ENCODE results near the gene ROM1. TPM values are rescaled to one million over a fixed set of nuclear protein-coding genes. Genes with fewer than 3 reads are reported as not detected.

The ROM1 gene
- total RNA-seq, 2 donors from 2014 or later = 1.8 to 4.0 TPM

GRCh38 chr11:62573592-62574362 is 39.3 kb upstream of the ROM1 start, which contains the start of gene EEF1G:
Gene EEF1G (minus strand): TSS chr11:62573891. CDS start chr11:62573842, 49 bp downstream.
- WGBS, 2 donors = 1% methylated on average over 42 to 46 of the region's 46 CpGs
- H3K36me3 ChIP-seq (replicated peaks in 1 of 2; ENCODE audit: insufficient read depth in 1 of 2, low read depth in 2 of 2) = peaks cover 3 to 20% of the 10 kb centered on the region in 2 donors

DNA sequence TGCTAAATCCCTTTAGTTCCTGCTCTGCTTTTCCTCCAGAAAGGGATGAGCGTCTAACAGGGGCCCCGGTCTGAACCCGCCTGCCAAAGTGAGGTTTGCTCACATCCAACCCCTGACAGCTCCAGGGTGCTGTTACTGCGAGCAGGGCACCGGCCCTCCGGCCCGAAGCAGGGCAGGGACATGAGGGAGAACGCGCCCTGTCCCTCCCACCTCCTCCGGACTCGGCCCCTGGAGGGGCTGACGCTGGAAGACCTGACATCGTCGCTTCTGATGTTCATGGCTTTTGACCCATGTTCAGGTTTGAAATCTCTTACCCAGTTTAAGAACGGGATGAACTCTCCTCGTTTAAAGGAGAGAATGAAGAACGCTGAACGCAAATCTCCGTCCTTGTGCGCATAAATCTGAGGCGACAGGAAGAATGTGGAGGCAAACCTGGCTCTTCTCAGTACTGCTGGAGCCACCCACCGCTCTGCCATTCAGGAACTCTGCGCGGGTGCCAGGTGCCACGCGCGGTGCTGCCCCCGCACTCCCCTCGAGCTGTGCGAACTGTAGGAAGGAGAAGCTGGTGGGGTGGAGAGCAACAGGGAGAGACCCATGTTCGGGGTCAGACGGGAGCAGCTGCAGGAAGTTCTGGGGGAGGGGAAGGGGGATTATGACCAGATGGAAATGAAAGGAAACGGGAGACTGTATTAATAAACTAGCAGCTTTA is 38.5 kb upstream of the ROM1 start:
- peaks cover 44% of the 10 kb centered on the region for H3K4me1 ChIP-seq
- H3K9me3 ChIP-seq = no peaks in the 10 kb centered on the region
- peak overlapping the region in 1 of 2 donors; percentile 46 for H3K4me3 ChIP-seq
- 1% methylated on average over 13 to 33 of the region's 33 CpGs for WGBS, 2 donors
- TF ChIP-seq, protein P1, sequence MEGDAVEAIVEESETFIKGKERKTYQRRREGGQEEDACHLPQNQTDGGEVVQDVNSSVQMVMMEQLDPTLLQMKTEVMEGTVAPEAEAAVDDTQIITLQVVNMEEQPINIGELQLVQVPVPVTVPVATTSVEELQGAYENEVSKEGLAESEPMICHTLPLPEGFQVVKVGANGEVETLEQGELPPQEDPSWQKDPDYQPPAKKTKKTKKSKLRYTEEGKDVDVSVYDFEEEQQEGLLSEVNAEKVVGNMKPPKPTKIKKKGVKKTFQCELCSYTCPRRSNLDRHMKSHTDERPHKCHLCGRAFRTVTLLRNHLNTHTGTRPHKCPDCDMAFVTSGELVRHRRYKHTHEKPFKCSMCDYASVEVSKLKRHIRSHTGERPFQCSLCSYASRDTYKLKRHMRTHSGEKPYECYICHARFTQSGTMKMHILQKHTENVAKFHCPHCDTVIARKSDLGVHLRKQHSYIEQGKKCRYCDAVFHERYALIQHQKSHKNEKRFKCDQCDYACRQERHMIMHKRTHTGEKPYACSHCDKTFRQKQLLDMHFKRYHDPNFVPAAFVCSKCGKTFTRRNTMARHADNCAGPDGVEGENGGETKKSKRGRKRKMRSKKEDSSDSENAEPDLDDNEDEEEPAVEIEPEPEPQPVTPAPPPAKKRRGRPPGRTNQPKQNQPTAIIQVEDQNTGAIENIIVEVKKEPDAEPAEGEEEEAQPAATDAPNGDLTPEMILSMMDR (IDR thresholded peaks at IDR 0.05) = no peak
- TF ChIP-seq POLR2A (IDR thresholded peaks at IDR 0.05) = peak in 2 of 3 donors; percentile 6 to 21
- H3K27ac ChIP-seq = peak overlapping the region; percentile 81 to 92 (median 86)
- intact Hi-C loops (cut with DNase I) = no loop called here
- ATAC-seq = peak; percentile 13
- H3K36me3 ChIP-seq (replicated peaks in 1 of 2; ENCODE audit: insufficient read depth in 1 of 2, low read depth in 2 of 2) = peaks cover 3 to 17% of the 10 kb centered on the region in 2 donors
- DNase-seq = peak; percentile 38 to 46 (median 40)
- no peaks in the 10 kb centered on the region for H3K27me3 ChIP-seq

More at GRCh38 chr11:62573592-62574362, 39.3 kb upstream of the ROM1 start, which contains the start of gene EEF1G:
- peak within 1 kb of the TSS; percentile 81 to 92 (median 86) for H3K27ac ChIP-seq
- intact Hi-C loops (cut with DNase I) = no loop called here
- TF ChIP-seq, protein P1 (IDR thresholded peaks at IDR 0.05) = no peak
- TF ChIP-seq POLR2A (IDR thresholded peaks at IDR 0.05) = peak in 2 of 3 donors; percentile 84 to 87
- no peaks in the 10 kb centered on the region for H3K9me3 ChIP-seq
- DNase-seq (peak; percentile 99 to 100 (median 100)), ATAC-seq (peak; percentile 97)
- no peaks in the 10 kb centered on the region for H3K27me3 ChIP-seq
- peaks cover 44% of the 10 kb centered on the region for H3K4me1 ChIP-seq
- peak within 1 kb of the TSS; percentile 55 to 73 for H3K4me3 ChIP-seq

DNA sequence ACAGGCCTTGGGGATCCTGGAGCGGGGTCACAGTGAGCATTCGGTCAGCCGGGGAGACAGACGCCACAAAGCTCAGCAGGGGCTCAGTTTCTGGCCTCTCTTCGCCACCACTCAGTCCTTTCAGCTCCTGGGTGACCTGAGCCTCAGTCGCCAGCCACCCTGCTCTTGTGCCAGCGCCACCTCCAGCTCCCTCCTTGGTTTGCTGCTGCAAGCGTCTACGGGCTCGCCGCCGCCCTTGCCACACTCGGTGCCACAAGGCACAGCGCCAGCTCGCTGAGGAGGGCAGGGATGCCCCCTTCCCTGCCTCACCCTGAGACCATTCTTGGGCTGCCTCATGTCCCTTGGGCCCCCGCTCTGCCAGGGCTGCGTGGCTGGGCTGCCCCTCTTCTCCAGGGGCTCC is 37.9 kb upstream of the ROM1 start:
- H3K4me3 ChIP-seq = no peak overlapping the region
- H3K27ac ChIP-seq = peak overlapping the region in 3 of 4 donors; percentile 82 to 92 (median 91)
- H3K36me3 ChIP-seq (replicated peaks in 1 of 2; ENCODE audit: insufficient read depth in 1 of 2, low read depth in 2 of 2) = peaks cover 3 to 15% of the 10 kb centered on the region in 2 donors
- WGBS, 2 donors = 26 to 29% methylated on average over 7 to 17 of the region's 17 CpGs
- TF ChIP-seq POLR2A (IDR thresholded peaks at IDR 0.05) = no peak
- TF ChIP-seq, protein P1 (IDR thresholded peaks at IDR 0.05) = no peak
- H3K4me1 ChIP-seq = peaks cover 44% of the 10 kb centered on the region
- intact Hi-C loops (cut with DNase I) = no loop called here
- ATAC-seq (no peak), DNase-seq (peak; percentile 33 to 64 (median 49))
- no peaks in the 10 kb centered on the region for H3K27me3 ChIP-seq
- H3K9me3 ChIP-seq = no peaks in the 10 kb centered on the region

DNA sequence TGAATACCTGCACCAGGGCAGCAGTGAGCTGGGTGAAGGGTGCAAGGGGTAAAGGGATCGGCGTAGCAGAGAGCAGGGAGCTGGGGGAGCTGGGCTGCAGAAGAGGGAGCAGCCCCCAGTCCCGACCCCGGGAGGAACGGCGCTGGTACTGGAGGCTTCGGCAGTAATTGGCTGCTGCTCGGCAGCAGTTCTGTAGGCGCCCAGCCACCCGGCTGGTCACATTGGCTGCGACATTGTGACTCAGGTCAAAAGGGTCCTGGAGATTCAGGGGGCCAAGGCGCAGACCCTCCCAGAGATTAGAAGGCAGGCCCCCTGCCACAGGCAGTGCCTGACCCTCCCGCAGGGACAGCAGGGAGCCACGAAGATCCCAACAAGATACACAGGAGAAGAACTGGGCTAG is 37.2 kb upstream of the ROM1 start:
- Histone ChIP-seq H3K4me1 (peaks cover 44% of the 10 kb centered on the region), H3K27ac (peak overlapping the region in 3 of 4 donors; percentile 82 to 92 (median 91)), H3K9me3 (no peaks in the 10 kb centered on the region), H3K27me3 (no peaks in the 10 kb centered on the region), H3K4me3 (no peak overlapping the region), H3K36me3 (replicated peaks in 1 of 2; ENCODE audit: insufficient read depth in 1 of 2, low read depth in 2 of 2) (peaks cover 0 to 12% of the 10 kb centered on the region in 2 donors)
- no peak for DNase-seq
- 83 to 94% methylated on average over 6 to 14 of the region's 14 CpGs for WGBS, 2 donors
- no peak for ATAC-seq
- no peak for TF ChIP-seq POLR2A (IDR thresholded peaks at IDR 0.05)
- TF ChIP-seq, protein P1 (IDR thresholded peaks at IDR 0.05) = no peak
- intact Hi-C loops (cut with DNase I) = no loop called here

Measured in body of pancreas (tissue), 4 donors.